ENCODE results near the gene MLXIP.

MLXIP gene

DNA sequence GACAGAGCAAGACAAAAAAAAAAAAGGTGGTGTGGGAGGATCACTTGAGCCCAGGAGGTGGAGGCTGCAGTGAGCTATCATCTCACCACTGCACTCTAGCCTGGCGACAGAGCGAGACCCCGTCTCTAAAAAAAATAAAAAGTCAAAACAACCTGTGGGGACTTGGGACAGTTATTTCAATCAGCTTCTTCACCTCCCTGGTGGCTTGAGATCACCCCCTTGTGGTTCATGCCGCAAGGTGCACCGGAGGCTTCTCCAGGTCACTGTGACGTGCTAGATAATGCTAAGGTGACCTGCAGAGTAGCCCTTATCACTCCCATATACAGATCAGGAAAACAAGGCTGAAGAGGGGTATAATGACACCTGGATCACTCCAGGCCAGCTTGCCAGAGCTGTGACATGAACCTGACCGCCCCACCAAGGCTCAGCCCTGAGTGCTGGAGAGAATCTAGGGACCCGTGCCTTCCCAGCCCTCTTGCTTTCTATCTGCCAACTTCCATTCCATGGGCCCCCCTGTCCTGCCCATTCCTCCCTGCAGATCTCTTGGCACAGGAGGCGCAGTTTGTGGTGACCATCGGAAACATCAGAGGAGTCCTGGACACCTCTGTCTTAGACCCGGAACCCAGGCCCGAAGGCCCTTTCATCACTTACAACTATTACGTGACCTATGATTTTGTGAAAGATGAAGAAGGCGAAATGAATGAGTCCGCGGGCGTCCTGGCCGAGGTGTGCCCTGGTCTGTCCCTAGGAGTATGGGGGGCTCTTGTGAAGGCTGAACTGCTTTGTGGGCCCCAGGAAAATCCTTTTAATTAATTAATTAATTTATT is 112.5 kb downstream of the MLXIP start:
- DNase-seq = peak; percentile 62
- in situ Hi-C loops (cut with HindIII; ENCODE audit: low pct_ligation_motif_present, low sequenced_read_pairs) = no loop called here
- H3K36me3 ChIP-seq (replicated peaks) = no peaks in the 10 kb centered on the region
- H3K27ac ChIP-seq = no peak overlapping the region
- no peaks in the 10 kb centered on the region for H3K27me3 ChIP-seq (replicated peaks)
- no peak overlapping the region for H3K4me3 ChIP-seq (ENCODE audit: low read depth, low read length)
- TF ChIP-seq, protein P1, sequence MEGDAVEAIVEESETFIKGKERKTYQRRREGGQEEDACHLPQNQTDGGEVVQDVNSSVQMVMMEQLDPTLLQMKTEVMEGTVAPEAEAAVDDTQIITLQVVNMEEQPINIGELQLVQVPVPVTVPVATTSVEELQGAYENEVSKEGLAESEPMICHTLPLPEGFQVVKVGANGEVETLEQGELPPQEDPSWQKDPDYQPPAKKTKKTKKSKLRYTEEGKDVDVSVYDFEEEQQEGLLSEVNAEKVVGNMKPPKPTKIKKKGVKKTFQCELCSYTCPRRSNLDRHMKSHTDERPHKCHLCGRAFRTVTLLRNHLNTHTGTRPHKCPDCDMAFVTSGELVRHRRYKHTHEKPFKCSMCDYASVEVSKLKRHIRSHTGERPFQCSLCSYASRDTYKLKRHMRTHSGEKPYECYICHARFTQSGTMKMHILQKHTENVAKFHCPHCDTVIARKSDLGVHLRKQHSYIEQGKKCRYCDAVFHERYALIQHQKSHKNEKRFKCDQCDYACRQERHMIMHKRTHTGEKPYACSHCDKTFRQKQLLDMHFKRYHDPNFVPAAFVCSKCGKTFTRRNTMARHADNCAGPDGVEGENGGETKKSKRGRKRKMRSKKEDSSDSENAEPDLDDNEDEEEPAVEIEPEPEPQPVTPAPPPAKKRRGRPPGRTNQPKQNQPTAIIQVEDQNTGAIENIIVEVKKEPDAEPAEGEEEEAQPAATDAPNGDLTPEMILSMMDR (IDR thresholded peaks at IDR 0.05; ENCODE audit: low read depth, low read length, missing control alignments) = peak; percentile 91

DNA sequence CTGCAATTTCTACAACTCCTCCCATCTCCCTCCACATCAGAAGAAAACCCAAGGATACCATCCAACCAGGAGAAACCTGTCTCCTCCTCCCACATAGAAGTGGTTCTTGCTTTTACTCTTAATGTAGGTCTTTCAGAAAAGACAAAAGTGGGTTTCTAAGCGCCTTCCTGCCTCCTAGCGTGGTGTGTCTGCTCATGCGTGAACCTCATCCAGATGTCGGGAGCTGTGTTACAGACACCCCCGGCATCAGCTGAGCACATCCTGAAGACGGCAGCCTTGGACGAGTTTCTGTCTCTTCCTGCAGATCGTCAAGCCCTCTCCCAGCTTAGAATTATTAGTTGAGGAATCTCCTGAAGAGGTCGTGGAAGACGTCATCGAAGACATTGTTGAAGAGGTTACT is 113.9 kb downstream of the MLXIP start:
- no peaks in the 10 kb centered on the region for H3K36me3 ChIP-seq (replicated peaks)
- no peaks in the 10 kb centered on the region for H3K27me3 ChIP-seq (replicated peaks)
- no peak for DNase-seq
- no peak overlapping the region for H3K4me3 ChIP-seq (ENCODE audit: low read depth, low read length)
- no peak overlapping the region for H3K27ac ChIP-seq
- in situ Hi-C loops (cut with HindIII; ENCODE audit: low pct_ligation_motif_present, low sequenced_read_pairs) = no loop called here
- TF ChIP-seq, protein P1 (IDR thresholded peaks at IDR 0.05; ENCODE audit: low read depth, low read length, missing control alignments) = no peak

DNA sequence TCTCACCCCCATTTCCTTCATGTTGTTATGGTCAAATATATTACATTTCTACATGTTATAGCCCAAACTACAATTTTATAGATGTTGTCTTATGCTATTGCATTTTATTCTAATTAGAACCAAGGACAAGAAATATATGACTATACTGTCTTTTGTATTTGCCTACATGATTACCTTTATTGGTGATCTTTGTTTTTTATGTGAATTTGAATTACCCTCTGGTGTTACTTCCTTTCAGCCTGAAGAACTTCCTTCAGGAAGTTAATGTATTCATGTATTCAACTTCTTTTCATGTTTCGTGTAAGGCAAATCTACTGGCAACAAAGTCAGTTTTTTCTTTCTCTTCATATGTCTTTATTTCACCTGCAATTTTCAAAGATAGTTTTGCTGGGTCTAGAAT is 116.2 kb downstream of the MLXIP start:
- no peak for DNase-seq
- TF ChIP-seq, protein P1 (IDR thresholded peaks at IDR 0.05; ENCODE audit: low read depth, low read length, missing control alignments) = no peak
- Histone ChIP-seq H3K36me3 (replicated peaks) (no peaks in the 10 kb centered on the region), H3K27me3 (replicated peaks) (no peaks in the 10 kb centered on the region), H3K4me3 (ENCODE audit: low read depth, low read length) (no peak overlapping the region), H3K27ac (no peak overlapping the region)
- in situ Hi-C loops (cut with HindIII; ENCODE audit: low pct_ligation_motif_present, low sequenced_read_pairs) = no loop called here

DNA sequence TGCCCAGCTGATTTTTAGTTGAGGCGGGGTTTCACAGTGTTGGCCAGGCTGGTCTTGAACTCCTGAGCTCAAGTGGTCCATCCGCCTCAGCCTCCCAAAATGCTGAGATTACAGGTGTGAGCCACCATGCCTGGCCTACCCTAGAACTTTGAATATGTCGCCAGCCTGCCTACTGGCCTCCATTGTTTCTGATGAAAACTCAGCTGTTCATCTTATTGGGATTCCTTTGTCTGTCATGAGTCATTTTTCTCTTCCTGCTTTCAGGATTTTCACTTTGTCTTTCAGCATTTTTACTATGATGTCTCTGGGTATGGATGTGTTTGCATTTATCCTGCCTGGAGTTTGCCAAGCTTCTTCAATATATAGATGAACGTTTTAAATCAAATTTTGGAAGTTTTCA is 116.8 kb downstream of the MLXIP start:
- in situ Hi-C loops (cut with HindIII; ENCODE audit: low pct_ligation_motif_present, low sequenced_read_pairs) = no loop called here
- Histone ChIP-seq H3K27me3 (replicated peaks) (no peaks in the 10 kb centered on the region), H3K36me3 (replicated peaks) (no peaks in the 10 kb centered on the region), H3K27ac (no peak overlapping the region), H3K4me3 (ENCODE audit: low read depth, low read length) (no peak overlapping the region)
- no peak for DNase-seq
- TF ChIP-seq, protein P1 (IDR thresholded peaks at IDR 0.05; ENCODE audit: low read depth, low read length, missing control alignments) = no peak

Data from brain microvascular endothelial cell (primary cell).